Activated naive CD8-positive, alpha-beta T cell treated with anti-CD3 and anti-CD28 coated beads, Interleukin-2, amount 10 ng/mL, durations not matched to agents 7 days and 5 days (primary cell): Measurements from ENCODE around the gene AVPI1. TPM values are rescaled to one million over a fixed set of nuclear protein-coding genes. Genes with fewer than 3 reads are reported as not detected.
"Not testable (repeated sequence)": the region's sequence is repeated elsewhere in the genome, so short reads cannot be mapped to it uniquely, and the experiment has no call there.

Source experiments
- ATAC-seq: fragments of 150-1000 bp; cut with Tn5 transposase; one replicate; pipeline ENCODE4 v1.10.0; 2021; ENCODE audit warnings: low read depth, moderate library complexity
- POLR2A ChIA-PET: fragments of 350-600 bp; sonication (Branson Sonifier 250); formaldehyde crosslinking; loops from one replicate; lab custom pipeline; 2021; ENCODE audit warnings: antibody characterized with exemption; lab: Charles Lee
- DNase-seq: peaks from one replicate; pipeline ENCODE4 v3.0.0; 2021
- H3K27ac Mint-ChIP-seq: one replicate; pipeline ENCODE4 v1.8.0; 2022; ENCODE audit warnings: mild to moderate bottlenecking, mixed read lengths
- H3K27me3 Mint-ChIP-seq: one replicate; pipeline ENCODE4 v1.8.0; 2022; ENCODE audit warnings: mild to moderate bottlenecking, moderate library complexity, mixed read lengths
- H3K36me3 Mint-ChIP-seq: one replicate; pipeline ENCODE4 v1.8.0; 2021; ENCODE audit warnings: mild to moderate bottlenecking, mixed read lengths
- H3K4me1 Mint-ChIP-seq: one replicate; pipeline ENCODE4 v1.8.0; 2021; ENCODE audit warnings: mixed read lengths
- H3K4me3 Mint-ChIP-seq: one replicate; pipeline ENCODE4 v1.8.0; 2022; ENCODE audit warnings: mild to moderate bottlenecking, moderate library complexity, mixed read lengths
- H3K9me3 Mint-ChIP-seq: one replicate; pipeline ENCODE4 v1.8.0; 2021; ENCODE audit warnings: mixed read lengths
- total RNA-seq, 2 experiments: library from RNA; stranded (reverse); gene quantifications; one replicate each; pipeline ENCODE4 v1.2.3, GENCODE V29; 2021

Gene AVPI1
- total RNA-seq, 2 experiments from 2014 or later = 2.4 to 2.9 TPM

GRCh38 chr10:97707134-97707861 lies 20.3 kb upstream of the AVPI1 start:
- Mint-ChIP-seq H3K27ac (no peak overlapping the region), H3K27me3 (peaks cover 24% of the 10 kb centered on the region), H3K4me3 (no peak overlapping the region), H3K9me3 (no peaks in the 10 kb centered on the region), H3K36me3 (no peaks in the 10 kb centered on the region), H3K4me1 (no peaks in the 10 kb centered on the region)
- ATAC-seq = no peak
- POLR2A ChIA-PET = no interaction called here
- no peak for DNase-seq

DNA sequence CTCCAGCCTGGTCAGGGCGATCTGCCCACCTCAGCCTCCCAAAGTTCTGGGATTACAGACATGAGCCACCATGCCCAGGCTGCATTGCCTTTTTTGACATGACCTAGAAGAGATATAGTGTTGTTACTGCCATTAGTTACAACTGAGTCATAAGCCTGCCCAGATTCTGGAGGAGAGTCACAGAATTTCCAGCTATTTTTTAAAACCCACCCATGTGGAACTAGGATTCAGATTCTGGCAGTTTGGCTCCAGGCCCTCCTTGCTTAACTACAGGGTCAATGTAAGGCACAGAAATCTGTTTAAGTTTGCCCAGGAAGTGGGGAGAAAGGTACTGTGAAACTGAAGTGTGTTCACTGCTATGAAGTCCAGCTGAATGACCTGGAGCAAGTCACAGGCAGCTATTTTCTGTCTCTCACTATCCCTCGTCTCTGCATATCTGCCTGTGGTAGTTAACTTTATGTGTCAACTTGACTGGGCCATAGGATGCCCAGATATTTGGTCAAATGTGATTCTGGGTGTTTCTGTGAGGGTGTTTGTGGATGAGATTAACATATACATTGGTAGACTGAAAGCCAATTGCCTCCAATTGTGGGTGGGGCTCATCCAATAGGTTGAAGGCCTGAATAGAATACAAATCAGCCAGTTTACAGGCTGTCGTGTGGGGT lies 18.1 kb upstream of the AVPI1 start:
- POLR2A ChIA-PET = interaction anchor here (0.7 kb wide), 1 partner anchor 57 kb away, joined by 3 read pairs; no protein-coding TSS in a partner anchor
- H3K27ac Mint-ChIP-seq = no peak overlapping the region
- no peak overlapping the region for H3K4me3 Mint-ChIP-seq
- DNase-seq (no peak), ATAC-seq (no peak)
- peaks cover 2% of the 10 kb centered on the region for H3K4me1 Mint-ChIP-seq
- peaks cover 16% of the 10 kb centered on the region for H3K27me3 Mint-ChIP-seq
- no peaks in the 10 kb centered on the region for H3K9me3 Mint-ChIP-seq
- H3K36me3 Mint-ChIP-seq = no peaks in the 10 kb centered on the region

- no peaks in the 10 kb centered on the region for H3K9me3 Mint-ChIP-seq
- H3K4me3 Mint-ChIP-seq = no peak overlapping the region
- DNase-seq (no peak), ATAC-seq (no peak)
- POLR2A ChIA-PET = interaction anchor here (0.6 kb wide), 2 partner anchors 23 to 195 kb away, joined by 3 read pairs; no protein-coding TSS in a partner anchor
- peaks cover 12% of the 10 kb centered on the region for H3K27me3 Mint-ChIP-seq
- no peaks in the 10 kb centered on the region for H3K36me3 Mint-ChIP-seq
- no peak overlapping the region for H3K27ac Mint-ChIP-seq
- peaks cover 2% of the 10 kb centered on the region for H3K4me1 Mint-ChIP-seq
Observed at GRCh38 chr10:97704341-97704740, 17.3 kb upstream of the AVPI1 start.

DNA sequence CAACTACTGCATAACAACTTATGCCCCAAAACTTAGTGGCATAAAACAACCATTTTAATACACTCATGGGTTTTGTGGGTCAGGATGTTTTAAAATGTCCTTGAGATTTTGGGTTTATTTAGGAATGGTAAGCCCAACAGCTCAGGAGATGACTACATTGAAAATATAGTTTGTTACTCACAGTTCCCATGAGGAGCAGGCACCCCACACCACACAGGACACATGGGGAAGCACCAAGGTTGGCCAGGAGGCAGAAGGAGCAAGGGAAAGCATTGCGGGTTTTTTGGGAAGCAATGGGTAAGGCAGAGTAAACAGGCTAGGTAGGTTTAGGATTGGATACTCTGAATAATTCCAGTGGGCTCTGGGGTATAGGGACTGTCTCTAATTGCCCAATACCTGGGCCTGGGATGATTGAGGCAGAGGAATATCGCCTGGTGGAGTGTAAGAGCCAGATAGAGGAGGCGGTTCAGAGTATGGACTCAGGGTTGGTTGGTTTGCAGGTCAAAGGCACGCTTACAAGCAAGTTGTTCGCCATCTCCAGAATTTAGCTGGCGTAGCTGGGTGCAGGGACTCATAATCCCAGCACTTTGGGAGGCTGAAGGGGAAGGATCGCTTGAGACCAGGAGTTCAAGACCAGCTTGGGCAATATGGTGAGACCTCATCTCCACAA lies 16.5 kb upstream of the AVPI1 start:
- no peaks in the 10 kb centered on the region for H3K9me3 Mint-ChIP-seq
- no peaks in the 10 kb centered on the region for H3K36me3 Mint-ChIP-seq
- H3K4me3 Mint-ChIP-seq = no peak overlapping the region
- no peak for DNase-seq
- H3K27ac Mint-ChIP-seq = no peak overlapping the region
- POLR2A ChIA-PET = no interaction called here
- ATAC-seq = no peak
- peaks cover 2% of the 10 kb centered on the region for H3K4me1 Mint-ChIP-seq
- H3K27me3 Mint-ChIP-seq = peaks cover 16% of the 10 kb centered on the region

DNA sequence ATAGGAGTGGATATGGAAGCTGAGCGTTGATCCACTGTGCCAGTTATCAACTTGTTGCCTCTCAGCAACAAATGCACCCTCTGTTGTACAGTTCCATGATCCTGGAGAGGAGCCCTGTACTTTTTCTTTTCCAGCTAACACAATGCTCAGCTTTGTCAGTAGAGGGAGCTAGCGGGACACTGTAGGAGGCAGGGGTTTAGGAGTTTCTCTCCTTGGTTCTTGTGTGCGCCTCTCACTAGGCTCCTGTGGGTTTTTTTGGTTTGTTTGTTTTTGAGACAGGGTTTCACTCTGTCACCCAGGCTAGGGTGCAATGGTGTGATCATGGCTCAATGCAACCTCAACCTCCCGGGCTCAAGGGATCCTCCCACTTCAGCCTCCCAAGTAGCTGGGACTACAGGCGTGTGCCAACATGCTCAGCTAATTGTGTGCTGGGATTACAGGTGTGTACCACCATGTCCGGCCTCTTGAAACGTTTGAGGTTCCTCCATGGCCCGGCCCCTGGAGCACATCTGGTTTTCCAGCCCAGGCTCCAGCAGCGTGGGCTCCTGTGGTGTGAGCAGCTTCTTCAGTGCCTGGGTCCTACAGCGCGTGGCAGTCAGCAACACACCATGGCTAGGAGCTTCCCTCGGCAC lies 14.5 kb upstream of the AVPI1 start:
- DNase-seq = no peak
- H3K4me1 Mint-ChIP-seq = peaks cover 2% of the 10 kb centered on the region
- POLR2A ChIA-PET = interaction anchor here (1.3 to 2.0 kb wide), 2 partner anchors 15 to 24 kb away, joined by 5 read pairs; partner anchors contain the start of gene AVPI1

GRCh38 chr10:97698072-97698655 lies 11.1 kb upstream of the AVPI1 start:
- ATAC-seq, H3K36me3 Mint-ChIP-seq: not testable (repeated sequence)
- peaks cover 11% of the 10 kb centered on the region for H3K27me3 Mint-ChIP-seq

More for the DNA sequence above, 14.5 kb upstream of the AVPI1 start:
- Mint-ChIP-seq H3K27ac (no peak overlapping the region), H3K4me3 (no peak overlapping the region), H3K9me3 (no peaks in the 10 kb centered on the region), H3K27me3 (peaks cover 11% of the 10 kb centered on the region), H3K36me3 (no peaks in the 10 kb centered on the region)
- peak; percentile 94 for ATAC-seq

GRCh38 chr10:97690133-97690532 lies 3.1 kb upstream of the AVPI1 start:
- Mint-ChIP-seq H3K36me3 (no peaks in the 10 kb centered on the region), H3K27me3 (peaks cover 11% of the 10 kb centered on the region), H3K27ac (no peak overlapping the region), H3K4me1 (peaks cover 9% of the 10 kb centered on the region), H3K9me3 (no peaks in the 10 kb centered on the region), H3K4me3 (no peak overlapping the region)
- DNase-seq (no peak), ATAC-seq (no peak)
- POLR2A ChIA-PET = no interaction called here

More at GRCh38 chr10:97698072-97698655, 11.1 kb upstream of the AVPI1 start:
- H3K4me1 Mint-ChIP-seq, H3K27ac Mint-ChIP-seq, H3K4me3 Mint-ChIP-seq, H3K9me3 Mint-ChIP-seq, DNase-seq: not testable (repeated sequence)
- POLR2A ChIA-PET = interaction anchor here (1.2 kb wide), 1 partner anchor 11 kb away, joined by 4 read pairs; the partner anchor contains the start of gene AVPI1

DNA sequence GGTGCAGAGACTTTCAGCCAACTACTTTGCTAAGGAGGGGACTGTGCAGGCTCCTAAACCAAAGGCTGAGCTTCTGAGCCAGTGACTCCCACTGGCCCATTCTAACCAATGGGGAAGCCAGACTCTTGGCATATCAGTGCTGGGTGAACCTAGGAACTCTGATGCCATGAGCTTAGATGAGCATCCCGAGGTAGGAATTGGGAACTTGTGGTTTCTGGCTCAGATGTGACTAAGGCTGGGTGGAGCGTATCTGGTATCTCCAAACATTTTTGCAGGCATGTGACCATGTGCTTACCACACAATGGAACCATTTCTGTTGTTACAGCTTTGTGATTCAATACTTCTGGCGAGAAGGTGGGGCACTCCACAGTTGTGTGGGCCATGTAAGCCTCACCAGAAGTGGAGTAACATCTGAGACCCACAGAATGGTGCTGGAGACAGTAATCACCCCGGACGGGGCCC lies 2.5 kb upstream of the AVPI1 start:
- no peak overlapping the region for H3K27ac Mint-ChIP-seq
- no peaks in the 10 kb centered on the region for H3K9me3 Mint-ChIP-seq
- ATAC-seq (no peak), DNase-seq (no peak)
- H3K4me3 Mint-ChIP-seq = no peak overlapping the region
- H3K27me3 Mint-ChIP-seq = peaks cover 11% of the 10 kb centered on the region
- H3K4me1 Mint-ChIP-seq = peaks cover 14% of the 10 kb centered on the region
- POLR2A ChIA-PET = no interaction called here
- no peaks in the 10 kb centered on the region for H3K36me3 Mint-ChIP-seq

GRCh38 chr10:97687785-97688781 lies 1.0 kb upstream of the AVPI1 start:
- POLR2A ChIA-PET = interaction anchor here (0.6 to 2.9 kb wide), 8 partner anchors 11 to 855 kb away, joined by 3 to 12 read pairs (median 5); partner anchors contain the start of genes R3HCC1L and ZFYVE27
- Mint-ChIP-seq H3K9me3 (no peaks in the 10 kb centered on the region), H3K27me3 (peaks cover 11% of the 10 kb centered on the region), H3K4me3 (peak overlapping the region; percentile 72), H3K36me3 (no peaks in the 10 kb centered on the region), H3K4me1 (peaks cover 14% of the 10 kb centered on the region), H3K27ac (peak overlapping the region; percentile 17)
- no peak for DNase-seq
- no peak for ATAC-seq

DNA sequence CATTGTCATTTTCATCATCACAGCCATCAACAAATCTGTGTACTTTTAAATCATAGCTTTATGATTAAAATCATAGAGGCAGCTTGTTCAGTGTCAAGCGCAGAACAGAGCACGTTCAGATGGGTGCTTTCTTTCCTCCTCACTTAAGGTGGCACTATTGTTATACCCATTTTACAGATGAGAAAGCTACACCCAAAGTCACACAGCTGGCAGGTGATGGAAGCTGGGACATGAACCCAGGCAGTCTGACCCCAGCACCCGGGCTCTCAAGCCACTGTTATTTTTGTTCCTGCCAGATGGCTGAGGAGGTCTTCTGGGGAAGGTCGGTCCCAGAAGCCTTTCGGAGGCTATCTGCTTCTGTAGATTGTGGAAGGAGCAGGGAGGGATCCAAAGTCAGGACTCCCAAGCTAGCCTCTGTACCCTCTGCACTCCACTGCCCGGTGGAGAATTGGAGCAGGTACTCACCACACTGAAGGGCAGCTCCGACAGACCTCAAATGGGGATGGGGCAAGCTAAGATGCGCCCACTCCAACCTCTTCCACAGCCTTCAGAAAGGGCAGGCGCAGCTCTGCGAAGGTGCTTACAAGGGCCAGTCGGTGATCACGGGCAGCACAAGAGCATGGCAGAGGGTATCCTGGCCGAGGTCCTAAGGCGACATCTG lies 610 bp downstream of the AVPI1 start:
- peak overlapping the region; percentile 63 for H3K27ac Mint-ChIP-seq
- POLR2A ChIA-PET = interaction anchor here (0.6 to 2.9 kb wide), 12 partner anchors 8 to 853 kb away, joined by 3 to 12 read pairs (median 4); partner anchors contain the start of genes R3HCC1L and ZFYVE27
- ATAC-seq = no peak

GRCh38 chr10:97685395-97685958 lies 1.6 kb downstream of the AVPI1 start:
- POLR2A ChIA-PET = interaction anchor here (1.8 to 2.2 kb wide), 2 partner anchors 49 to 51 kb away, joined by 4 to 9 read pairs; partner anchors contain the start of gene ZFYVE27
- Mint-ChIP-seq H3K27me3 (peaks cover 4% of the 10 kb centered on the region), H3K27ac (no peak overlapping the region), H3K9me3 (no peaks in the 10 kb centered on the region), H3K4me1 (peaks cover 14% of the 10 kb centered on the region), H3K36me3 (no peaks in the 10 kb centered on the region), H3K4me3 (no peak overlapping the region)
- ATAC-seq (no peak), DNase-seq (no peak)

More for the DNA sequence above, 610 bp downstream of the AVPI1 start:
- Mint-ChIP-seq H3K27me3 (peaks cover 7% of the 10 kb centered on the region), H3K4me1 (peaks cover 14% of the 10 kb centered on the region), H3K4me3 (peak overlapping the region; percentile 87), H3K36me3 (no peaks in the 10 kb centered on the region), H3K9me3 (no peaks in the 10 kb centered on the region)
- no peak for DNase-seq
